ENCODE measurements around the gene FARS2. TPM values are rescaled to one million over a fixed set of nuclear protein-coding genes. Genes with fewer than 3 reads are reported as not detected.

The FARS2 gene
- total and polyA plus RNA-seq, 2 donors (not counting 3 experiments of a cell fraction or from before 2014, with no cell fraction given), result 20.2 to 20.5 TPM

- Histone ChIP-seq H3K4me3 (replicated peaks in 1 of 3; ENCODE audit: insufficient read depth in 1 of 3, low read depth in 1 of 3, low read length in 3 of 3) (no peak overlapping the region), H3K9me1 (replicated peaks; ENCODE audit: control insufficient read depth, extremely low read depth, insufficient read depth, low read length) (no peaks in the 10 kb centered on the region), H3K27me3 (ENCODE audit: control insufficient read depth in 2 of 2, insufficient read depth in 2 of 2, low read length in 2 of 2) (no peaks in the 10 kb centered on the region), H3K36me3 (ENCODE audit: control insufficient read depth in 2 of 2, extremely low read depth in 1 of 2, insufficient read depth in 2 of 2, low read length in 2 of 2) (no peaks in the 10 kb centered on the region), H3K4me1 (ENCODE audit: control insufficient read depth, extremely low read depth, insufficient read depth, low read length) (no peaks in the 10 kb centered on the region), H3K9ac (replicated peaks; ENCODE audit: extremely low read depth, insufficient read depth, low read length) (no peak overlapping the region), H4K20me1 (replicated peaks; ENCODE audit: control insufficient read depth, extremely low read depth, insufficient read depth, low read length) (no peaks in the 10 kb centered on the region), H3K9me3 (replicated peaks; ENCODE audit: control insufficient read depth, insufficient read depth, low read length) (no peaks in the 10 kb centered on the region), H3K27ac (ENCODE audit: insufficient read depth, low read depth, low read length) (no peak overlapping the region), H3K79me2 (ENCODE audit: control insufficient read depth, insufficient read depth, low read length) (no peaks in the 10 kb centered on the region), H3K4me2 (ENCODE audit: insufficient read depth, low read length) (no peak overlapping the region), H2AFZ (ENCODE audit: low read depth, low read length) (no peak overlapping the region)
- no peak for DNase-seq (ENCODE audit: low read depth, low spot score)
- TF ChIP-seq MYC (IDR thresholded peaks at IDR 0.05; ENCODE audit: low read depth, low read length) (no peak), GATA2 (IDR thresholded peaks at IDR 0.05; ENCODE audit: insufficient read depth, insufficient read length, low read depth, low read length) (no peak), EZH2 (IDR thresholded peaks at IDR 0.05; ENCODE audit: borderline replicate concordance, low read depth, low read length, severe bottlenecking) (no peak), POLR2AphosphoS5 (IDR thresholded peaks at IDR 0.05; ENCODE audit: insufficient read depth, low read depth, low read length) (no peak), FOS (IDR thresholded peaks at IDR 0.05; ENCODE audit: borderline replicate concordance, insufficient read depth, low read length) (no peak), POLR2A (IDR thresholded peaks at IDR 0.05; ENCODE audit: low read depth, low read length) (no peak), JUN (IDR thresholded peaks at IDR 0.05; ENCODE audit: borderline replicate concordance, insufficient read depth, insufficient read length, low read depth) (no peak)
- TF ChIP-seq, protein P1, sequence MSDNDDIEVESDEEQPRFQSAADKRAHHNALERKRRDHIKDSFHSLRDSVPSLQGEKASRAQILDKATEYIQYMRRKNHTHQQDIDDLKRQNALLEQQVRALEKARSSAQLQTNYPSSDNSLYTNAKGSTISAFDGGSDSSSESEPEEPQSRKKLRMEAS (IDR thresholded peaks at IDR 0.05; ENCODE audit: insufficient read depth, insufficient read length), result no peak
- TF ChIP-seq, protein P2, sequence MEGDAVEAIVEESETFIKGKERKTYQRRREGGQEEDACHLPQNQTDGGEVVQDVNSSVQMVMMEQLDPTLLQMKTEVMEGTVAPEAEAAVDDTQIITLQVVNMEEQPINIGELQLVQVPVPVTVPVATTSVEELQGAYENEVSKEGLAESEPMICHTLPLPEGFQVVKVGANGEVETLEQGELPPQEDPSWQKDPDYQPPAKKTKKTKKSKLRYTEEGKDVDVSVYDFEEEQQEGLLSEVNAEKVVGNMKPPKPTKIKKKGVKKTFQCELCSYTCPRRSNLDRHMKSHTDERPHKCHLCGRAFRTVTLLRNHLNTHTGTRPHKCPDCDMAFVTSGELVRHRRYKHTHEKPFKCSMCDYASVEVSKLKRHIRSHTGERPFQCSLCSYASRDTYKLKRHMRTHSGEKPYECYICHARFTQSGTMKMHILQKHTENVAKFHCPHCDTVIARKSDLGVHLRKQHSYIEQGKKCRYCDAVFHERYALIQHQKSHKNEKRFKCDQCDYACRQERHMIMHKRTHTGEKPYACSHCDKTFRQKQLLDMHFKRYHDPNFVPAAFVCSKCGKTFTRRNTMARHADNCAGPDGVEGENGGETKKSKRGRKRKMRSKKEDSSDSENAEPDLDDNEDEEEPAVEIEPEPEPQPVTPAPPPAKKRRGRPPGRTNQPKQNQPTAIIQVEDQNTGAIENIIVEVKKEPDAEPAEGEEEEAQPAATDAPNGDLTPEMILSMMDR (IDR thresholded peaks at IDR 0.05; ENCODE audit: extremely low read depth in 1 of 2, insufficient read depth in 1 of 2, low read depth in 1 of 2, low read length in 2 of 2), result no peak
- no TSS peak for BruUV-seq (replicated peaks)
- ChIA-PET POLR2A (no interaction called here), CTCF (interaction anchor here (4.1 kb wide), 1 partner anchor 291 kb away, joined by 34 read pairs; no protein-coding TSS in a partner anchor)
- FAIRE-seq, result no peak
- intact Hi-C loops (cut with micrococcal nuclease) (no loop called here), dilution Hi-C loops (cut with MboI; ENCODE audit: extremely low pct_ligation_motif_present, low sequenced_read_pairs) (no loop called here)
These were observed 501.3 kb downstream of the FARS2 start for GRCh38 chr6:5762561-5762968.
